HG02840 (cell line): ENCODE measurements around the gene IKBKE.
"Not testable (repeated sequence)": the region's sequence is repeated elsewhere in the genome, so short reads cannot be mapped to it uniquely, and the experiment has no call there.

ENCODE experiments used
- ATAC-seq: cut with Tn5 transposase; IDR thresholded peaks from one replicate; pipeline ENCODE4 v1.9.1; 2021; ENCODE audit warnings: mild to moderate bottlenecking, moderate library complexity, moderate number of reproducible peaks; ENCODE audit not compliant: unreplicated experiment, low FRiP score

Gene IKBKE

DNA sequence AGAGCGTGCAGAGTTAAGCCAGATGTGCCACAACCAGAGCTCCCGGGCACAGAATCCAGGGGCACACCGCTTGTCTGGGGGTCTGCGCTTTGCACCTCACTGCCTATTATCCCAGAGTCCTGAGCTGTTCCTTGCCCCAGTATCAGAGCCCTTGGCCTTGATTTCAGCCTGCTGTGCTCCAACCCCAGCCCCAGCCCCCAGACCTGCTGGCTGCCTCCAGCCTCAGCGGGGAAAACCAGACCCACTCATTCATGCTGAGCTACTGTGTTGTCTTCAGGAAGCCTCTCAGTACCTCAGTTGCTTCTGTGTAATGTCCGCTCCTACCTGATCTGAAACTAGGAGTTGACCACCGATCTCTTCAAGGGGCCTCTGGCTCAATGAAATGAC lies 1.1 kb downstream of the IKBKE start:
- ATAC-seq: no peak

DNA sequence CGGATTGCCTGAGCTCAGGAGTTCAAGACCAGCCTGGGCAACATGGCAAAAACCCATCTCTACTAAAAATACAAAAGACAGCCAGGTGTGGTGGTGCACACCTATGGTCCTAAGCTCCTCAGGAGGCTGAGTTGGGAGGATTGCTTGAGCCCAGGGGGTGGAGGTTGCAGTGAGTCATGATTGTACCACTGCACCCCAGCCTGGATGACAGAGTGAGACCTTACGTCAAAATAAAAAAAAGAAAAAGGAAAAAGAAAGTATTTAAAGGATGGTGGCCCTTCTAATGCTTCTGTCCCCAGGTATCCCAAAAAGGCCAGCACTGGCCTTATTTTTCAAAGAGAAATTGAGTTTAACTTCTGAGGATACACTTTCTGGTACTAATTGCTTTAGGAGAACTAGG lies 1.7 kb downstream of the IKBKE start:
- no peak for ATAC-seq

DNA sequence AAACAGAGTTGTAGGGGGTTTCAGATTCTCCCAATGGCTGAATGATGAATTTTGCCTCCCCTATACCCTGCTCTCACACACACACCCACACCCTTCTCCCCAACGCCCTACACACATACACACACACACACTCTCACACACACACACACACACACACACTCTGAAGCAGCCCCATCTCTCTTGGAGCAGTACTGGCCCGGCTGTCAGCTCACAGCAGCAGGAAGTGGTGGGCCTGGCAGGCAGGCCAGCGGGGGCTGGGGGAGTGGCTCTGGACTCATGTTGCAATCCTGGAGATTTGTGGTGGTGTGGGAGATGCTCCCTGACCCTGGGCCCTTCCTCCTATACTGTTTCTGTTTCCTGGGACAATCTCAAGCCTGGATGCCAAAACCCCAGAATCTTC lies 2.2 kb downstream of the IKBKE start:
- ATAC-seq: no peak

DNA sequence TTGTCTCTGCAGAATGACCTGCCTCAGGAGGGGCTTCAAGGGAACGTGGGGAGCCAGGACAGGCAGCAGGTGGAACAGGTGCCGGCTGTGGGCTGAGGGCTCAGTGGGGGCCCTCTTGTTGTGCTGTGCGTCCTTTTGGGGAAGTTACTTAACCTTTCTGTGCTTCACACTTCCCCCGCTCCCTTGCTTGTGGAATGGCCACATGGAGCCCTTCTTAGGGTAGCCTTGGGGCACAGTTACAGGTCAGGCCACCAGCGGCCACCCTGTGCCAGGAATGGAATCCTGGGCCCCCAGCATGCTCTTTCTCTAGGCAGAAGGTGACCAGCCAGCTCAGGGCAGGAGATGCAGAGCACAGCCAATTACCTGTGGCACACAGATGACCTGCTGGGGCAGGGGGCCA lies 2.6 kb downstream of the IKBKE start:
- ATAC-seq: no peak

DNA sequence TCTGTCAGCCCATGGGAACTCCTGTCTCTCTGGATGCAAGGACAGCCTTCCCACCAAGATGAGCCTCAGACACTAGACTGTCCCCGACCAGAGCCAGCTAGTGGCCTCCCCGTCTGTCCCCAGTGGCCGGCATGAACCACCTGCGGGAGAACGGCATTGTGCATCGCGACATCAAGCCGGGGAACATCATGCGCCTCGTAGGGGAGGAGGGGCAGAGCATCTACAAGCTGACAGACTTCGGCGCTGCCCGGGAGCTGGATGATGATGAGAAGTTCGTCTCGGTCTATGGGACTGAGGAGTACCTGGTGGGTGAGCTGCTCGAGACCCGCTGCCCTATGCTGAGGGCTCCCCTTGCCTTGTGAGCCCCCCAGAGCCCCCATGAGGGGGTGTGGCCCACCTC lies 5.8 kb downstream of the IKBKE start:
- no peak for ATAC-seq

DNA sequence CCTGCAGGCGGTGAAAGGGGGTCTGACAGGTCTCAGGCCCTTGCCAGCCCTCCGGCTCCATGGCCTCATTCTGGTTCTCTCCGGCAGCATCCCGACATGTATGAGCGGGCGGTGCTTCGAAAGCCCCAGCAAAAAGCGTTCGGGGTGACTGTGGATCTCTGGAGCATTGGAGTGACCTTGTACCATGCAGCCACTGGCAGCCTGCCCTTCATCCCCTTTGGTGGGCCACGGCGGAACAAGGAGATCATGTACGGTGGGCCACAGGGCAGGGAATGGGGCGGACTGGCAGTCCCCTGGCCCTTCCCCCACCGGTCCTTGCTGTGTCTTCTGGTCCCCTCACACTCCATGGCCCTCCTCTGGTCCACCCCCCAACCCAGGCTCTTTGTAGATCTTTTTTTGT lies 6.3 kb downstream of the IKBKE start:
- ATAC-seq: no peak

DNA sequence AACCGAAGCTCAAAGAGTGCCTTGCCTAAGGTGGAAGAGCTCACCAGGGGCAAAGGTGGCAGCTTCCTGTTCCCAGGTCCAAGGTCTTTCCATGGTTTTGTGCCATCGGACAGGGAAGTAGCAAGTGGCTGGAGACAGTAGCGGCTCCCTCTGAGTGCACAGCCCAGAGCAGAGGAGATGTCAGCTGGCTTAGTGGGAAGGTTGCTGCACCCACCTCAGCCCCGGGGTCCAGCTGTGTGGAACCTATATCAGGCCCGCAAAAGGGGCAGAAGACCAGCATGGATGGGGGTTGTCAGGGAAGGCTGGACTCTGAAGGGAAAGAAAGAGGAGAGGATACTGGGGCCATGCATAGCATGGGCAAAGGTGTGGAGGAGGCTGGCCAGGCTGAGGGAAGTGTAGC lies 6.8 kb downstream of the IKBKE start:
- no peak for ATAC-seq

DNA sequence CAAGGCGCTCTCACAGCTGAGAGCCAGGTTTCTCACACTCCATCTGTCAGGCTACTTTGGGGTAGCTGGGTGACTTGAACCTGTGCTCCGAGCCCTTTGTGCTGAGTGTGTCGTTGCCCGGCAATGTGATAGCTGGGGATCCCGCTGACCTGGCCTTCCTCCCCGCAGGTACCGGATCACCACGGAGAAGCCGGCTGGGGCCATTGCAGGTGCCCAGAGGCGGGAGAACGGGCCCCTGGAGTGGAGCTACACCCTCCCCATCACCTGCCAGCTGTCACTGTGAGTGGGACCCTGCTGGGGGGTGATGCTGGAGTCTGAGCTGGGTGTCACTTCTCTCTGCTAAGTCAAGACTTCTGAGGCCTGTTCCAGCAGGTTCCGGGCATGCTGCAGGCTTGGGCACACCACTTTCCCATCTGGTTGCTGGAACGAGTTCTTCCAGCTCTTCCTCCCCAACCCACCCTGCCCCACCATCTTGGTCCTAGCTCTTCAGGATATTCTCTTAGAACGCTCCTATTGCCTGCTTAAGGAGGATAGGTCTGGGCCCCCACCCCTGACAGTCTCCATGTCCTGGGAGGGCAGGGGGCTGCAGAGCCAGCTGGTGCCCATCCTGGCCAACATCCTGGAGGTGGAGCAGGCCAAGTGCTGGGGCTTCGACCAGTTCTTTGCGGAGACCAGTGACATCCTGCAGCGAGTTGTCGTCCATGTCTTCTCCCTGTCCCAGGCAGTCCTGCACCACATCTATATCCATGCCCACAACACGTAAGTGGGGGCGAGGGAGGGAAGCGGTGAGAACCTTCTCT lies 7.5 kb downstream of the IKBKE start:
- no peak for ATAC-seq

DNA sequence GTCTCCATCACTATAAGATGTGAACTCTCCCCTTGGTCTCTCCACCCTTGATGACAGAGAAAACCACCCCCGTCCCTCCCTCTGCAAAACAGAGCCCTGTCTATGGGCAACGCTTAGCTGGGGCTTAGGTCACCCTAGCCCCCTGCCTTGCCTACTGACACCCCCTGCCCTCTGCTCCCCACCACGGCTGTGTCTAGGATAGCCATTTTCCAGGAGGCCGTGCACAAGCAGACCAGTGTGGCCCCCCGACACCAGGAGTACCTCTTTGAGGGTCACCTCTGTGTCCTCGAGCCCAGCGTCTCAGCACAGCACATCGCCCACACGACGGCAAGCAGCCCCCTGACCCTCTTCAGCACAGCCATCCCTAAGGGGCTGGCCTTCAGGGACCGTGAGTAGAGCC lies 8.5 kb downstream of the IKBKE start:
- no peak for ATAC-seq

DNA sequence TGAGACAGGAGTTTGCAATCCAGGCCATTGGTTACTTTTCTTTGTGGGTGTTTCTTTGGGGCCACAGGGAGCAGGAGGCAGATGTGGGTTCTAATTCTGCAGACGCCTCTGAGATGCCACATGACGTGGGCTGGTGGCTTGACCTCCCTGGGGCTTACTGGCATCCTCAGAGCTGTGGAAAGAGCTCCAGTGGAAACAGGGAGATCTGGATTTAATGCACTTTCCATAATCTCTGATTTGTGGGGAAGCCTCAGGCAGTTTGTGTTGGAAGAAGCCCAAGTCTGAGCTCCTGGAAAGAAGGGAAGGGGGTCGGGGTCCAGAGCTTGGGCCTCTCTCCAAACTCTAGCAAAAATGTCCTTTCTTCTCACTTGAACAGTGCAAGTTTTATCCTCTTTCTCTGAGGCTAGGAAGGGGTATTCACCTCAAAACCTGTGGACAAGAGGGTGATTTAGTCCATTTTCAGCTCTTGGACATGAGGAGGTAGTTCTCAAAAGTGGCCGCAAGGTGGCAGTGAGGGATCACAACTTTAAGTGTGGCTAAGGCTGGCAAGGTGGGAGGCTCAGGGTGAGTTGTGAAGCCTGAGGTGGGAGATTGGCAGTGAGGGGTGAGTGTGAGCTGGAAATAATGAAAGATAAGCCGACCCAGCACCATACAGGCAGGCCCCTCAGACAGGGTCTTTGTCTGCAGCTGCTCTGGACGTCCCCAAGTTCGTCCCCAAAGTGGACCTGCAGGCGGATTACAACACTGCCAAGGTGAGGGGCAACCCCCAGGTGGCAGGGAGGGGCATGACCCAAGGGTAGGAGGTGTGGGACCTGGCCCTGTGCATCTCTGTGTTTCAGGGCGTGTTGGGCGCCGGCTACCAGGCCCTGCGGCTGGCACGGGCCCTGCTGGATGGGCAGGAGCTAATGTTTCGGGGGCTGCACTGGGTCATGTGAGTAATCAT lies 9.2 kb downstream of the IKBKE start:
- no peak for ATAC-seq

DNA sequence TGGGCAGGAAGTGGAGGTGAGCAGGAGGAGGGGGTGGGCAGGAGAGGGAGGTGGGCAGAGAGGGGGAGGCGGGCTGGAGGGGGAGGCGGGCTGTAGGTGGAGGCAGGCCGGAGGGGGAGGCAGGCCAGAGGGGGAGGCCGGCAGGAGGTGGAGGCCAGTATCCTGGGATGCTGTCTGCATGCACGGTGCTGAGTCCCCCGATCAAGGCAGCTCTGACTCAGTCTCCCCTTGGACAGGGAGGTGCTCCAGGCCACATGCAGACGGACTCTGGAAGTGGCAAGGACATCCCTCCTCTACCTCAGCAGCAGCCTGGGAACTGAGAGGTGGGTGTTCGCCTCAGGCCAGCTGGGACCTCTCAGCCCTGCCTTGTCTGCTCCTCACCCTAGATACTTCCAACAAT lies 9.9 kb downstream of the IKBKE start:
- ATAC-seq: no peak

DNA sequence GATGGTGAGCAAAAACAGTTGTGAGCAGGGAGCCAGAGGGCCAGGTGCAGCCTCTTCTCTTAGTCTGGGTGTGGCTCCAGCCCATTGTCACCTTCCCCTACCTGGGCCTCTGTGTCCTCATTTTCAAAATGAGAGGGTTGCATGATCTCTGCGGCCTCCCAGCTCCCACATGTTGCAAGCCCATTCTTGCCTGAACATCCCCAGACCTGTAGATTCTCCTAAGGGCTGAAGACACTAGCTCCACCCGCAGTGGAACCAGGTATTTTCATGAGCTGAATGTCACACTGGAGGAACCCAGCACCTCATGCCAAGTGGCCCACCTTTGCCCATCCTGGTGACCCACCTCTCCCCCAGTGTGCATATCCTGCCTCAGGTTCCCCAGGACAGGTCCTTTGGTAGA lies 12.3 kb downstream of the IKBKE start:
- no peak for ATAC-seq

DNA sequence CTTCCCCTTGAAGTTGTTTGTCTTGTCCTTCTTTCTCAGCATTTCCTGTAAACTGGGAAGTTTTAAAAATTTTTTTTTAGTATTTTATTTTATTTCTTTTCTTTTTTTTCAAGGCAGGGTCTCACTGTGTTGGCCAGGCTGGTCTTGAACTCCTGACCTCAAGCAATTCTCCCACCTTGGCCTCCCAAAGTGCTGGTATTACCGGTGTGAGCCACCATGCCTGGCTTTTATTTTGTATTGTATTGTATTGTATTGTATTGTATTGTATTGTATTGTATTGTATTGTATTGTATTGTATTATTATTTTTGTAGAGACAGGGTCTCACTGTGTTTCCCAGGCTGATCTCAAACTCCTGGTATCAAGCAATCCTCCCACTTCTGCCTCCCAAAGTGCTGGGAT lies 13.6 kb downstream of the IKBKE start:
- not testable (repeated sequence) for ATAC-seq

DNA sequence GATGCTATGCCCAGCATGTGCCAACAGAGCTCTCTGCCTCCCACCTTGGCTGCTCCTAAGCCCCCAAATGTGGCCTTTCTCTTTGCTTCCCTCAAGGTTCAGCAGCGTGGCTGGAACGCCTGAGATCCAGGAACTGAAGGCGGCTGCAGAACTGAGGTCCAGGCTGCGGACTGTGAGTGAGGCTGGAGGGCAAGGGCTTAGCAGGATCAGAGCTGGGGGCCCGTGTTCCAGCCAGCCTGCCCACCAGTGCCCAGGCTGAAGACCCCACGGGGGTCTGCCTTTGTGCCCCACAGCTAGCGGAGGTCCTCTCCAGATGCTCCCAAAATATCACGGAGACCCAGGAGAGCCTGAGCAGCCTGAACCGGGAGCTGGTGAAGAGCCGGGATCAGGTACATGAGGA lies 14.6 kb downstream of the IKBKE start:
- no peak for ATAC-seq

DNA sequence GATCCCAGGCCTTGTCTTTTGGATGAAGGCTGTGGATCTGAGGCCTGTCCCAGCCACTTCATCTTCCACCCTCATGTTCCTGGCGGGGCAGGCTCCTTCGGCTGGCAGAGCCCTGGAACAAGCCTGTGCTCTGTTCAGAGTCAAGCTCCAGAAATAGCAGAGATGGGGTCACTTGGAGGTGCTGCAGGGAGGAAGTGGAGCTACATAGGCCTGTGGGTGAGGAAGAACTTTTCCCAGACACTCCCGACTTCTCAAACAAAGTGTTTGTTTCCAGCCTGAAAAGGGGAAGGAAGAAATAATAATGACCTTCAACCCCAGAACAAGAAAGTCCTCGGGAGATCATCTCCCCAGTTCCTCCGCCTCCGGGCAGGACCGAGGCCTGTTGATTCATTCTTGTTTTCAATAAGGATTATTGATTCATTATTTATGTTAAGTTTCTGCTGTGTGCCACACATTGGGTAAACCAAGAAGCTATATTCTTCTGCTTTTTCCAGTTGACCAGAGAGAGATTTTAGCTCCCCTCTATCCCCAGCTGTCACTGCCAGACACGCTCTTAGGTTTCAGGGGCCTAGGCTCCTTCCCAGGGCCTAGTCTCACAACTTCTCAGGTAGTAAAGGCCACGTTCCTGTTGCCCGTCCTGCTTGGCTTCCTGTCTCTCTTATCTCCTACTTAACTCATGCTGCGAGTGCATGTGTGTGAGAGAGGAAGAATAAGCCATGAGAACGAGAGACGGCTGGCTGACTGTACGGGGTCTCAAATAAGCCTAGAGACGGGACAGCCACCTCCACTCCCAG lies 16.9 kb downstream of the IKBKE start:
- ATAC-seq: no peak

DNA sequence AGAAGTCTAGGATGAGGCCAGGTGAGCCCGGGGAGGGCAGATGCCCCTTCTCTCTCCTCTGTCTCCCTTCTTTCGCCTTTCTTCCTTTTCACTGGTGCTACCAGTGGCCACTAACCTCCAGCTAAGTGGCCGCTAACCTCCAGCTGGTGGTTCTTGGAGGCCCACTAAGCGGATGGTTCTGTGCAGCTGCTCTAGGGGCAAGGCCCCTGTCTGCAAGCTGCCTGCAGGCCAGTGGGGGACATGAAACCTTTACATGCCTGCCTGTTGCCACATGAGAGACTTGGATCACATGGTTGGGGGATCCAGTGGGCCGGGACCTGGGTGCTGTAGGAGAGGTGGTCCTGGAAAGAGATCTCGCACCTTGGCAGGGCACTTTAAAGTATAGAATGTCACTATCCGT lies 17.7 kb downstream of the IKBKE start:
- no peak for ATAC-seq

DNA sequence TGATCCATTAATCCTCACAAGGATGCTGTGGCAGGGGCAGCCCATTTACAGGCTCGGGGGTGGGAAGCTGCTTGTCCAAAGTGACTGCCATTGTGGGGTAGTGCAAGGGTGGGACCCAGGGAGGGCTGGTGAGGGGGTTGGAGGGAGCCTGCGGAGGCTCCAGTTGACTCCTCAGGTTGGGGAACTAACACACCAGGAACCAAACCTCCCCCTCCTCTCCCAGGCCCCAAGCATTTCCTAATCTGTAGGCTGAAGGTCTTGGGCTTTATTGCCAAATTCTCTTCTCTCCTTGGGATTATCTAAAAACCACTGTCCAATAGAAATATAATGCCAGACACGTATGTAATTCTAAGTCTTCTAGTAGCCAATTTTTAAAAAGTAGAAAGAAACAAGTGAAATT lies 18.2 kb downstream of the IKBKE start:
- ATAC-seq: no peak

DNA sequence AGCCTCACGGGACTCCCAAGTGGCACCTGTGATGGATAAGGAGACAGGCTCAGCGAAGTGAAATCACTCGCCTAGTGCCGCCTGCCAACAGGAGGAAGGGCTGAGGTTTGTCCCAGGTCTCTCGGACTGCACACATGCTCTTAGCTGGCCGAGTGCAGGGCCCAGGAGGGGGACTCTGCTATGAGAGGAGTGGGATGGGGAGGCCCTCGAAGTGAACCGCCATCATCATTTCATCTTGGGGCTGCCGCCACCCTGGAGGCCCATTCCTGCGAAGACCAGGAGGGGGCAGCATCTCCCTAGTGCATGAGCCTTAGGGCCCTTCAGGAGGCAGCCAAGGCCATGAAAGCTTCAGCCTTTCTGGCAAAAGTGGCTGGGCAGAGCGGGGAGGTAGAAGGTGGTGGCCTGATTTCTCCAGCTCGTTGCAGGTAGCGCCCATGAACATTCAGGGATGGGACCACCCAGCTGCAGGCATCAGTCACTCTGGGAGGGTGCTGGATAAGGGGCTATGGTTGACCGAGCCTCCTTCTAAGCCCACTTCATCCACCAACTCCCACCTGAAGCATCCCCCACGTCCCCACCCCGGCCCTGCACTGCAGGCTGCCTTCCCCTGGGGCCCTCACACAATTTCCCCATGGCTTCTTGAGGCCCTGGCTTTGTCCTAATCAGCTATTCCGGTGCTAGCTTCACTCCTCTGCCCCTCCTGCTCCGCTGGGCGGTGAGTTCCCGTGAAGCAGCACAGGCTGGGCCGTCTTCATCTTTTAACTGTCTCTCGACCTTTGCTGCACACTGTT lies 19.9 kb downstream of the IKBKE start:
- no peak for ATAC-seq

DNA sequence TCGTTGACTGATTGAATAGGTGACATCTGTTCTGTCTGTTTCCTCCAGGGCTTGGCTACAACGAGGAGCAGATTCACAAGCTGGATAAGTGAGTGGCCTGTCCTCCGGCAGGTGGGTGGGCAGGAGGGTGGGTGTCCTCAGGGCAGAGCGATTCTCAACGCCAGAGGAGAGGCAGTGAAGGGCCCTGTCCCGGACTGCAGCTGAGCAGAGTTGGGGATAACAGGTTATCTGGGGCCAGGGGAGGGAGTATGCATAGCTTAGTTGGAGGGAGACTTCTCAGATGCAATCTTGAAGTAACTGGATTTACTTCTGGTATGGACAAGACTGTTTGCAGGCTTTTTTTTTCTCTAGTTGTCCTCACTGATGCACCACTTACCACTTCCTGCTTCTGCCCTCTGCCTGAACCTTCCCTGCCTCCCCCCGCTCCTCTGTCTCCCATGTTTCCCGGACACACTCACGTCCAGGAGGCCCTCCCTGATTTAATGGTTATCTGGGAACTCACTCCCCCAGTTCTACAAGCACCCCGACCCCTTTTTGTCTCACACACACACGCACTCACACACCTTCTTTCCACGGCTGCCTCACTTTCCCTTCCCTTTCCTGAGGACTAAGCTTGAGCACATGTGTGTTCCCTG lies 20.6 kb downstream of the IKBKE start:
- no peak for ATAC-seq

DNA sequence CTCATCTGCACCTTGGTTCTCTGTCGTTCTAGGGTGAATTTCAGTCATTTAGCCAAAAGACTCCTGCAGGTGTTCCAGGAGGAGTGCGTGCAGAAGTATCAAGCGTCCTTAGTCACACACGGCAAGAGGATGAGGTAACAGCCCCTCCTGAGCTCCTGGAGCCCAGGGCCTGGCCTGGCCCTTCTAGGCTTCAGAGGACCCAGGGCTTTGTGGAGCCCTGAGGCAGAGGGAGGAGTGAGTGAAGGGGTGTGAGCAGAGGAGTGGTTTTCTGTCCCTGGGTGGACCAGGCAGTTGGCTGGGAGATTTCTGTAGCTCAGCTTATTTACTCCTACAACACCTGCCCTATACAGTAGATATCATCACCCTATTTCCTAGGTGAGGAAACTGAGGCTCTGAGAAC lies 21.3 kb downstream of the IKBKE start:
- ATAC-seq: no peak
